ENCODE measurements around the gene ANKDD1A.

DNA sequence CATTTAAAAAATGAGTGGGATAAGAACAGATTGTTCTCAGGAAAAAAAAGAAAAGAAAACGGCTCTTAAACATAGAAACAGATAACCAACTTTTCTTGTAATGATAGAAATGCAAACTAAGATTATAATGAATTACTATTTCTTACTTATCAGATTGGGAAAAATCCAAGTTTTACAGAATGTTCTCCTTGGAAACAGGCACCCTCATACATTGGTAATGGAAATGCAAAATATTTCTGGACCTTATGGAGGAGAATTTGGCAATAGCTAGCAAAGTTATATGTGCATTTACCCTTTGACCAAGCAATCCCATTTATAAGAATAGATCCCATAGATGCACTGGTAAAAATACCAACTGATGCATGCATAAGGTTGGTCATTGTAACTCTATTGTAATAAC is 3.7 kb upstream of the ANKDD1A start:
- TF ChIP-seq CTCF (IDR thresholded peaks at IDR 0.05) (no peak), POLR2AphosphoS5 (IDR thresholded peaks at IDR 0.05) (no peak), POLR2A (IDR thresholded peaks at IDR 0.05) (no peak)

Measured in stomach (tissue), 4 donors.